GM19468 (cell line): ENCODE results near the gene FATE1.

Experiments
- ATAC-seq: cut with Tn5 transposase; IDR thresholded peaks from one replicate; pipeline ENCODE4 v1.9.1; 2021; ENCODE audit warnings: mild to moderate bottlenecking, moderate library complexity, moderate number of reproducible peaks; ENCODE audit not compliant: unreplicated experiment; ENCODE audit errors: extremely low read depth

The FATE1 gene

DNA sequence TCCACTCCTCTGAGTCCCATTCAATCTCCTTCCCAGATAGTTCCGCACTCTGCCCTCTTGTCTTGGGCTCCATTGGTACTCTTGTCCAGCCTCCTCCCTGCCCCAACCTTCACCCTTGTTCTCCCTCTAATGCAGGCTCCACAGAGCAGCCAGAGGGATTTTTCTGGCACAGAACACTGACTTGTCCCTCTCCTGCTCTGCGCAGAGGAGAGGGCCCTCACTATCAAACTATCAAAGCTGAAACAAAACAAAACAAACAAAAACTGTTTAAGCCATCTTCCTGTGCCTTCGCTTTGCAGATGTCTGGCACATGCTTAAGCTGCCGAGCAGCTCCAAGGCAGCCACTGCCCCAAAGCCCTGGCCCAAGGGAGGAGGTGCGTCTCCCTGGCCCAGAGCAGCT is 21.7 kb downstream of the FATE1 start:
- ATAC-seq, result no peak

DNA sequence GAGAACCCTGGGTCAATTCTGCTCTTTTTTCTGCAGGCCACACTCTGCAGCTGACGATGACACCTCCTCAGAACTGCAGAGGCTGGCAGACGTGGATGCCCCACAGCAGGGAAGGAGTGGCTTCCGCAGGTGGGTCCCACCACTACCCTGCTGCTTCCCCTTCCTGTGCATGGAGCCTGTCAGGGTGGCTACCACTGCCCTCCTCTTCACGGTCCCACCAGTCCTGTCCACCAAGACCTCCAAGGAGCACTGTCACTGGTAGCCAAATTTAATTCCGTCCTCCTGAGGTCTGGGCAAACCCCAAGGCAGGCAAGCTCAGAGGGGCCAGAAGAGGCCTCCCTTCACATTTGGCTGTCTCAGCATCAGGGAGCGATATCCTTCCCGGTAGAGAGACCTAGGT is 22.9 kb downstream of the FATE1 start:
- no peak for ATAC-seq

DNA sequence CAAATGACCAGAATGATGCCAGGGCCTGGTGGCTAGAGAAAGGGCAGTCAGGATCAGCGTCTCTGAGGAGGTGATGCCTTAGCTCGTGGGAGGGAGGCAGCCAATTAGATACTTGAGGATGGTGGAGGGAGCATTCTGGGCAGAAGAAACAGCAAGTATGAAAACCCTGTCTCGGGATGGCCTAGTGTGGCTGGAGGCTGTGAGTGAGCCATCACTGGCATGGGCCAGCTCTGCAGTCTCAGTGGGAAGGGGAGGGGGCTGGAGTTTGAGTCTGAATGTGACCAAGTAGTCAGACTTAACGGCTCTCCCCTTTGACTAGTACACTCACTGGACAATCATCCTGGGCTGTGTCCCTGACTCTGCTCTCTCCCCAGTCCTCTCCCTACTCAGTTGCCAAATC is 25.8 kb downstream of the FATE1 start:
- no peak for ATAC-seq

DNA sequence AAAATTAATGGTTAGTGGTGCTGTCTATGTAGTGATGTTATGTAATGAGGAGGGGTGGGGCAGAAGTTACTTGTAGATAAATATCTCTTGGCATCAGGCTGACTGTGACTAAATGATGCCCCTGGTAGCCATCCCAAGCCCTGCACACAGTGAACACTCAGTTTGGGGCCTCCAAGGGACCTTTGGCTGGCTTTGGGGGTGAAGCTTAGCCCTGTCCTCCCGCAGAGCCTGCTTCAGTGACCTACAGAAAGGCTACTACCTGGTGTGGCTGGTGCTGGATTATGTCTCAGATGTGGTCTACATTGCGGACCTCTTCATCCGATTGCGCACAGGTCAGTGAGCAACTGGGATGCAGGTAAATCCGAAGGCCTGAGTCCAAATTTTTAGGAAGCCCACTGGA is 26.5 kb downstream of the FATE1 start:
- no peak for ATAC-seq

DNA sequence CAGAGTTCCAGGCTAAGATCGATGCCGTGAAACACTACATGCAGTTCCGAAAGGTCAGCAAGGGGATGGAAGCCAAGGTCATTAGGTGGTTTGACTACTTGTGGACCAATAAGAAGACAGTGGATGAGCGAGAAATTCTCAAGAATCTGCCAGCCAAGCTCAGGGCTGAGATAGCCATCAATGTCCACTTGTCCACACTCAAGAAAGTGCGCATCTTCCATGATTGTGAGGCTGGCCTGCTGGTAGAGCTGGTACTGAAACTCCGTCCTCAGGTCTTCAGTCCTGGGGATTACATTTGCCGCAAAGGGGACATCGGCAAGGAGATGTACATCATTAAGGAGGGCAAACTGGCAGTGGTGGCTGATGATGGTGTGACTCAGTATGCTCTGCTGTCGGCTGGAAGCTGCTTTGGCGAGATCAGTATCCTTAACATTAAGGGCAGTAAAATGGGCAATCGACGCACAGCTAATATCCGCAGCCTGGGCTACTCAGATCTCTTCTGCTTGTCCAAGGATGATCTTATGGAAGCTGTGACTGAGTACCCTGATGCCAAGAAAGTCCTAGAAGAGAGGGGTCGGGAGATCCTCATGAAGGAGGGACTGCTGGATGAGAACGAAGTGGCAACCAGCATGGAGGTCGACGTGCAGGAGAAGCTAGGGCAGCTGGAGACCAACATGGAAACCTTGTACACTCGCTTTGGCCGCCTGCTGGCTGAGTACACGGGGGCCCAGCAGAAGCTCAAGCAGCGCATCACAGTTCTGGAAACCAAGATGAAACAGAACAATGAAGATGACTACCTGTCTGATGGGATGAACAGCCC is 28.0 kb downstream of the FATE1 start:
- no peak for ATAC-seq

DNA sequence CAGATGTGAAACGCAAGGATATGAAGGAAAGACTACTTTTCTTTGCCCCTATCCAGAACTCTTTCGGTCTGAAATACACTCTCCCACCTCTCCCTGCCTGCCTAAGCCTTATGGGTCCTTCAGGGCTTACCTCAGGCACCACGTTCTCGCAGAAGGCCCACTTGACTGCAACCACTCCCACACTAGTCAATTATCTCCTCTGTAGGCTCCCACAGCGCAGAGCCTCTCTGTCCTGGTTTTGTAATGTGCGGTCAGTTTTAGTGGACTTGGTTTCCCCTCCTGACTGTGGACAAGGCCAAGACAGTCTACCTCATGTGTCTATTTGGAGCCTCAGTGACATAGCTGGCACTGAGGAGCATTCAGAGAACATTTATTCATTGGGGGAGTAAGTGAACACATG is 29.8 kb downstream of the FATE1 start:
- ATAC-seq, result no peak

DNA sequence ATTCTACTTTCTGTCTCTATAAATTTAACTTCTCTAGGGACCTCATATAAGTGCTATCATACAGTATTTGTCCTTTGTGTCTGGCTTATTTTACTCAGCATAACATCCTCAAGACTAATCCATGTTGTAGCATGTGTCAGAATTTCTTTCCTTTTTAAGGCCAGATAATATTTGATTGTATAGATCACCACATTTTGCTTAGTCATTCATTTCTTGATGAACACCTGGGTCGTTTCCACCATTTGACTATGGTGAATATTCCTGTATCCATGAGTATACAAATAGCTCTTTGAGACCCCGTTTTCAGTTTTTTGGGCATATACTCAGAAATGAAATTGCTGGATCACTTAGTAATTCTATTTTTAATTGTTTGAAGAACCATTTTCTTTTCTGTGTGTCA is 30.7 kb downstream of the FATE1 start:
- ATAC-seq, result no peak

DNA sequence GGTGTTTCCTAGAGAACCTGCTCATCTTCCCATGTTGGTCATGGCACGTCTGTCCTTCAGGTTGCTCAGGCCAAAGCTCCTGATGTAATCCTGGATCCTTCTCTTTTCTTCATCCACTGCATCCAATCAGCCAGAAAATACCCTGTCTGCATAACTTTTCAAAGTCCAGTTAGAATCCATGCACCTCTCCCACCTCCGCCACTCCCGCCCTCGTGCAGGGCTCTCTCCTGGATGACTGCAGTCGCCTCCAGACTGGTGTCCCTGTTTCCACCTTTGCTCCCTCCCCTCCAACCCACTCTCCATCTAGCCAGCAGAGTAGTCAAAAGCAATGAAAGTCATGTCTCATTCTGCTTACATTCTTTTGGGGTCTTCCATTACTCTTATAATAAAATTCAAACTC is 34.7 kb downstream of the FATE1 start:
- ATAC-seq, result no peak

DNA sequence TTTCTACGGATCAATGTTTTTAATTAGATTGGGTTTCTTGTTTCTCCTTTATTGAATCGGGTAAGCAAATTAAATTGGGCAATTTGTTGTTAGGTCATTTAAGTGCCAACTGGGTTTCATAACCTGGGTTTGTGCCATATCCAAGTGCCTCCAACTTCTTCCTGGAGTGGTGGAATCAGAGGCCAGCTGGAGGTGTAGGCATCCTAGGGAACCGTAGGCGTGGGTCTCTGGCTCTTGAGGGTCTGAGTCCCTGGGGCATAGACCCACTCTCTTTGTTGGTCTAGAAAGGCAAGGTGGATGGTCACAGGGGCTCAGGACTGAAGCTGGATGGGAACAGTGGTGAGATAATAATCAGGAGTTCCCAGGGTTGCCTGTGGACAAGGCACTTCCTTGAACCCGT is 37.0 kb downstream of the FATE1 start:
- ATAC-seq, result no peak

DNA sequence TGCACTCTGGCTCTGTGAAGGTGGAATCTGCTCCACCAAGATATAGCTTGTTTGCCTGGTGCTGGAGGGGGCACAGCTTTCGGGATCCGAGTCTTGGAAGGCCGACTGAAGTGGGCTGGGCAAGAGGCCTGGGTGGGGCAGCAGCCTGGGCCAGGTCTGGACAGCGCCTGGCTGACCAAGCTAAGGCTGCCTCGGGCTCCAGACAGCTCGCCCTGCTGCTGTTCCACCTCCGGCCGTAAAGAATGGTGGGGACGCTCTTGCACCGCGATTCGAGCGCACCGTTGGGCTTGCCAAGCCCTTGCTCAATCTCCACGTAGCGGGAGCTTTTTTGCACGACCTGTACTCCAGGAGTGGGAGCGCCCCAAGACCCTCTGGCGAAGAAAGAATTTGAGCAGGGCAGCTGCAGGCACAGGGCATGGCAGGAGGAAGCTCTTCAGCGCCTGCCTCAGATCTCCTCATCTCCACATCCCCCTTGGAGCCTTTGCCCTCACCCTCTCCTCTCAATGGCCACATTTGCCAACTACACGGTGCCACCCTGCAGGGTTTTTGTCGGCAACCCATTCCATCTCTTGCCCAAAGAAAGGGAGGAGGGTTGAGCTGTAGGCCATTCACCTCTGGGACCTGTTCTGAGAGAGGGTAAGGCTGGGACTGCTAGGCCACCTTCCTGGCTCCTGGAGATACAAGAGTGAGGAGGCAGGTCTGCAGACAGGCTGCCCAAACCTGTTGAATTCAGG is 37.6 kb downstream of the FATE1 start:
- ATAC-seq, result peak; percentile 68

DNA sequence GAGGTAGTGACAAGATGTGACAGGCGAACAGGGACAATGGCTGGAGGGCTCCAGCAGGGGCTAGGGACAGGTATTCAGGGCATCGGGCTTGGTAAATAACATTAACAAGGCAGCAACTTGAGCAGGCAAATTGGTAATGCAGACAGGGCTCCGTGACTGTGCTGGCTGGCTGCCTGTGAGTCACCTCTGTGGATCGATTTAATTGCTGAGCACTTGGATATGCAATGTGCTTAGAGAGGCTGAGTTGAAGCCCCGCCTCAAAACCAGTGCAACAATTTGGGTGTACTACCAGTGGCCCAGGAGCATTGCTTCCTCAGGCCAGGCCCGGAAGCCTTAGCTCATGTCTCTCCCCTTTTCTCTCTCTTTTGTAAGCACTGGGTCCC is 38.2 kb downstream of the FATE1 start:
- ATAC-seq, result no peak

DNA sequence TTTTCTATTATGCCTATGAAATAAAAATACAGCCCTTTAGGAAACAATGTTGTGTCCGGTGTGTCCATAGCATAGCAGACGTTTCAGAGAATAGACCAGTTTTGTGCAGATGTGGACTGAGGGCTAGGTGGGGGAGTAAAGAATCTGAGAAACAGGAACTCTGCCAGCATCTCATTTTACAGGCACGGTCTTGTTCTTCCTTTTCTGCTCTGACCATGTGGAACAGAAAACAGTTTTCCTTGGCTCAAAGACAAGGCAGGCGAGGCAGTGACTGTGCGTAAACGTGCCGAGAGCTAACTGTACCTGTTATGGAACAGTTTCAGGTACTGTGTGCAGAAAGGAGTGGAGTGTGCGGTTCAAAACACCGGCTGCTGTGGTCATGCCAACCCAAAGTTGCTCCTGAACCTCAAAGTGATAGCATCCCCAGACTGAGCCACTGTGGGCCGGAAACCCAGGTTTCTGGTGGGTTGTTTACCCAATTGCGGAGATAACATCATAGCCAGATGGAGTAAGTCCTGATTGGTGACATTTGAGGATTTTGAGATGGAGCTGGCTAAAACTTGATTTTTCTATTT is 38.9 kb downstream of the FATE1 start:
- no peak for ATAC-seq

DNA sequence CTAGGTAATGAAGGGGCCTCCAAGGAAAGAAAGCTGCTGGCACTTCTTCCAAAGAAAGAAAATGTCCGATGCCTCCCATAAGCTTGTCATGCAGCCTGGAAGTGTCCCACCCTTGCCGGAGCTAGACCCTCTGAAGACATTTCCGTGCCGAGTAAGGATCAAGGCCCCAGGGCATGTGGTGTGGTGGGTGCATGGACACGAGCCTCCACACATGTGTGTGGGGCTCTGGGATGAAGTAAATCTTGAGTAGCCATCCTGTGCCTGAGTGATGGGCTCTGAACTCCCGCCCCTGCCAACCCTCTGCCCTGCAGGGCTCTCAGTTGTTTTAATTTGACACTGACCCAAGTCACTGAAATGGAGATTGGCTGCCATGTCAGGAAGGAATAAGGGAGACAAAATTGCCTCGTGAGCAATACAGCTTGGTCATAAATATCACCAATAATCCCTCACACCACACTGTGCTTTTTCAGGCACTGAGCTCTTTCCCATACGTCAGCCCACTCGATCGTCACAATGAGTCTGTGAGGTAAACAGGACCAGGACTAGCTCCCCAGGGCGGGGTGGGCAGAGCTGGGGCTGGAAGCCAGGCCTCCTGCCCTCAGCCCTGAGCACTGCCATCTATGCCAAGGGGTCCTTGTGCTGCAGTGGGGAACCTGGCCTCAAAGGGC is 43.3 kb downstream of the FATE1 start:
- ATAC-seq, result no peak

DNA sequence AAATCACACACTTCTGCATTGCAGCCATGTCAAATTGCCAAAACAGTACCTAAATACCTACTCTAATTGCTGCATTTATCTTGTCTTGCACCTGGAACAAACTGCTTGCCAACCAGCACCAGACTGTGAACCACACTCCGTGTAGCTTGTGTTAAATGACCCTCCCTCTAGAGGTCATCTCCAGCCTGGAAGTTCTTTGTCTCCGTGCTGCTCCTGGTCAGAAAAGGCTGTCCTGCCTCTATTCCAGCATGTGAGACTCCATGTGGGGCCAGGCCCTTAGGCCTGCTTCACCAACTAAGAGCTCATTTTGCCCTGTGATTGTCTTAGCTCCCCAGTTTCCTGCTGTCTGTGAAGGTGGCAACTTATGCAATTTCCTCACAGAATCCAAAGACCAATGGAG is 47.0 kb downstream of the FATE1 start:
- no peak for ATAC-seq

DNA sequence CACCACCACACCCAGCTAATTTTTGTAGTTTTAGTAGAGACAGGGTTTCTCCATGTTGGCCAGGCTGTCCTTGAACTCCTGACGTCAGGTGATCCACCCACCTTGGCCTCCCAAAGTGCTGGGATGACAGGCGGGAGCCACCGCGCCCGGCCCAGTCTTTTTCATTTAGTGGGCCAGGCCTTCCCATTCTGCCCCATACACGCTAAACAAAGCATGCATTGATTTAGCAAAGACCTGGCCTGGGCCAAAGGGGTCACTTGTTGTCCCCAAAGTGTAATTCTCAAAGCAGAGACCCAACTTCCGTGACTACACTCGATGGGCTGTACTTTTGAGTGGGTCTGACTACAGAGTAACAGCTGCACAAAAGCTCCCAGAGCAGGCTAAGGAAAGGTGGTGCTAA is 47.9 kb downstream of the FATE1 start:
- ATAC-seq, result no peak

DNA sequence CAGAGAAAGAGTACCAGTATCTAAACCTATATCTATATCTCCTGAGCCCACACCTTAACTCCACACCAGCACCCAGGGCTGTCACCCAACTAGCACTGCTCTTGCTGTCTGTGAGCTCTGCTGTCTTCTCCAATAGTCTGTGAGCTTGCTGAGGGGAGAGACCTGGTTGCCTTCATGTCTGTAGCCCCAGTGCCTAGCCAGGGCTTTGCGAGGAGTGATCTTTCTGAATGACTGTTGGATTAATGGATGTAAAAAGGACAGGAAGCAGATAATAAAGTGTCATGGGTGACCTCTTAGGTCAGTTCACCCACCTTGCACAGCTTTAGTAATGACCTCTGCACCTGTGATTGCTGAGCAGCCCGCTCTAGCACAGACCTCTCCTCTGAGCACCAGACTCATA is 49.2 kb downstream of the FATE1 start:
- no peak for ATAC-seq

DNA sequence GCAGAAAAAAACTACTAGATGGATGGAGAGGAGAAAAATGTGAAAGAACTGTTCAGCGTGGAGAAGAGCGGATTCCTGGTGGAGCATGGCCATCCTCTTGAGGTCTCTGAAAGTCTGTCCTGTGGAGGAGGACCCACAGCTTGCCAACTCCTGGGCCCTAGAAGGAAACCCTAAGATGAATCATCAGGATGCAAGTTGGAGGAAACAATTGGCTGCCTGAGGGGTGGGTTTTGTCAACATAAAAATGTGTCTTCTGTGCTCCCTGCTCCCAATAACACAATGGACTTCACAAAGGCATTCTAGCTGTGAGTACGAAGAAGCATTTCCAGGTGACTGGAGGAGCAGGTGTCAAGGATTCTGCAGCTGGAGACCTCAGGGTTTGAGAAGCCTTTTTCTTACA is 55.9 kb downstream of the FATE1 start:
- no peak for ATAC-seq
